ENCODE results near the gene MRPL53. TPM values are rescaled to one million over a fixed set of nuclear protein-coding genes. Genes with fewer than 3 reads are reported as not detected.

Gene MRPL53
- total and polyA plus RNA-seq, 2 of the 13 experiments (the other 11 are each of a cell fraction or from before 2014, with no cell fraction given): 34.3 to 51.9 TPM

DNA sequence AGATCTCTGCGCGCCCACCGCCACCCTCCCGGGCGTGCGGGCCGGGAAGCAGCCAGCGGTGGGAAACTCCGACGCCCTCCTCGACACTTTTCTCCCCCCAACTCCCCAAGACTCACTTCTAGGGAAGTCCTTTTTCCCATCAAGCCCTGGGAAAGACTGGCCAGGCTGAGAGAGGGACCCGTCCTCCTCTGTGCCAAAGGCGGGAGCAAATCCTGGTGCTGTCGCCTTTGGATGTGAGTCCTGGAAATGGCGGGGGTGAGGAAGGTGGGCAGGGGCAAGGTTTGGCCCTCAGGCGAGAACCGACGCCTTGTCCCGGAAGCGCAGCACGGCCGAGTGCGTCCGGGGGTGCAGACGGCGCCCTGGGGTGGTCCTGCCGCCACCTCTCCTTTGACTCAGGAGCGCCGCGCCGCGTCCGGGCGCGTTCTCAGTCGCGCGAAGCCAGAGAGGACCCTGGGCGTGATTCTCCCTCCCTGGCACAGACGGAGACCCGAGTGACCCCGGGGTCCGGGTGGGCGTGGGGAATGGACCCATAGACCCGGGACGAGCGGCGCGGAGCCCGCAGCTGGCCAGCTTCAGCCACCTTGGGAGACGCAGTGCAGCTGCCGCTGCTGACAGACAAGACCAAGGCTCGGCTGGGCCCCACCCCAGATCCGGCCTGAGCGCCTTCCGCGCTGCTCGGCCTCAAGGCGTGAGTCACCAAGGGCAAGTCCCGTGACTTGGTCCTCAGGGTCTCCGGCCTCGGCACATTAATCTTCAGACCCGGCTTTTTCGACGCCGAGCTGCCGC, 30.4 kb upstream of the MRPL53 start (continued):
- TF ChIP-seq, protein P1, sequence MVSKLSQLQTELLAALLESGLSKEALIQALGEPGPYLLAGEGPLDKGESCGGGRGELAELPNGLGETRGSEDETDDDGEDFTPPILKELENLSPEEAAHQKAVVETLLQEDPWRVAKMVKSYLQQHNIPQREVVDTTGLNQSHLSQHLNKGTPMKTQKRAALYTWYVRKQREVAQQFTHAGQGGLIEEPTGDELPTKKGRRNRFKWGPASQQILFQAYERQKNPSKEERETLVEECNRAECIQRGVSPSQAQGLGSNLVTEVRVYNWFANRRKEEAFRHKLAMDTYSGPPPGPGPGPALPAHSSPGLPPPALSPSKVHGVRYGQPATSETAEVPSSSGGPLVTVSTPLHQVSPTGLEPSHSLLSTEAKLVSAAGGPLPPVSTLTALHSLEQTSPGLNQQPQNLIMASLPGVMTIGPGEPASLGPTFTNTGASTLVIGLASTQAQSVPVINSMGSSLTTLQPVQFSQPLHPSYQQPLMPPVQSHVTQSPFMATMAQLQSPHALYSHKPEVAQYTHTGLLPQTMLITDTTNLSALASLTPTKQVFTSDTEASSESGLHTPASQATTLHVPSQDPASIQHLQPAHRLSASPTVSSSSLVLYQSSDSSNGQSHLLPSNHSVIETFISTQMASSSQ (IDR thresholded peaks at IDR 0.05; ENCODE audit: low read depth): no peak
- TF ChIP-seq, protein P1 (CRISPR knock-in tag; IDR thresholded peaks at IDR 0.05; ENCODE audit: borderline replicate concordance): peak; percentile 42; the same call in 1 of the 2 replicates
- TF ChIP-seq PHB2 (IDR thresholded peaks at IDR 0.05; ENCODE audit: partially characterized antibody) (no peak), HNRNPLL (IDR thresholded peaks at IDR 0.05; ENCODE audit: low read depth, low read length, poor library complexity, severe bottlenecking) (no peak), FOXJ3 (CRISPR knock-in tag; IDR thresholded peaks at IDR 0.05; ENCODE audit: borderline replicate concordance) (no peak), EP300 (IDR thresholded peaks at IDR 0.05; ENCODE audit: low read depth in 2 of 2, low read length in 2 of 2) (no peak), EP300 (CRISPR knock-in tag; IDR thresholded peaks at IDR 0.05; ENCODE audit: borderline replicate concordance) (no peak), HES4 (CRISPR knock-in tag; IDR thresholded peaks at IDR 0.05; ENCODE audit: borderline replicate concordance) (peak; percentile 90), ZNF382 (CRISPR knock-in tag; IDR thresholded peaks at IDR 0.05; ENCODE audit: borderline replicate concordance) (no peak), PHF21A (CRISPR knock-in tag; IDR thresholded peaks at IDR 0.05) (peak; percentile 25; the same call in 1 of the 2 replicates), ZNF577 (CRISPR knock-in tag; IDR thresholded peaks at IDR 0.05; ENCODE audit: borderline replicate concordance, low read depth) (no peak), ZNF790 (CRISPR knock-in tag; IDR thresholded peaks at IDR 0.05; ENCODE audit: borderline replicate concordance) (peak; percentile 94; the same call in 1 of the 2 replicates), HIVEP1 (CRISPR knock-in tag; IDR thresholded peaks at IDR 0.05) (no peak), CHCHD3 (CRISPR knock-in tag; IDR thresholded peaks at IDR 0.05) (peak; percentile 50; the same call in 1 of the 2 replicates), AKAP8 (CRISPR knock-in tag; IDR thresholded peaks at IDR 0.05) (peak; percentile 92; the same call in 1 of the 2 replicates), KDM5A (IDR thresholded peaks at IDR 0.05; ENCODE audit: borderline replicate concordance, low read length) (peak; percentile 82), KLF15 (CRISPR knock-in tag; IDR thresholded peaks at IDR 0.05; ENCODE audit: borderline replicate concordance) (peak; percentile 81; the same call in 1 of the 2 replicates), ZNF777 (CRISPR knock-in tag; IDR thresholded peaks at IDR 0.05) (peak; percentile 54; the same call in 1 of the 2 replicates)
- TF ChIP-seq, protein P2, sequence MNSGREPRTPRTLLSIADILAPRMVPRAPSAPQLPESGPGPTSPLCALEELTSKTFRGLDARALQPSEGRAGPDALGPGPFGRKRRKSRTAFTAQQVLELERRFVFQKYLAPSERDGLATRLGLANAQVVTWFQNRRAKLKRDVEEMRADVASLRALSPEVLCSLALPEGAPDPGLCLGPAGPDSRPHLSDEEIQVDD (CRISPR knock-in tag; IDR thresholded peaks at IDR 0.05; ENCODE audit: borderline replicate concordance): no peak; the same call in 1 of the 2 replicates
- TF ChIP-seq, protein P3, sequence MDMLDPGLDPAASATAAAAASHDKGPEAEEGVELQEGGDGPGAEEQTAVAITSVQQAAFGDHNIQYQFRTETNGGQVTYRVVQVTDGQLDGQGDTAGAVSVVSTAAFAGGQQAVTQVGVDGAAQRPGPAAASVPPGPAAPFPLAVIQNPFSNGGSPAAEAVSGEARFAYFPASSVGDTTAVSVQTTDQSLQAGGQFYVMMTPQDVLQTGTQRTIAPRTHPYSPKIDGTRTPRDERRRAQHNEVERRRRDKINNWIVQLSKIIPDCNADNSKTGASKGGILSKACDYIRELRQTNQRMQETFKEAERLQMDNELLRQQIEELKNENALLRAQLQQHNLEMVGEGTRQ (IDR thresholded peaks at IDR 0.05; ENCODE audit: low read depth, low read length): no peak
- TF ChIP-seq, protein P3 (CRISPR knock-in tag; IDR thresholded peaks at IDR 0.05; ENCODE audit: borderline replicate concordance): no peak; the same call in 1 of the 2 replicates
- TF ChIP-seq, protein P4, sequence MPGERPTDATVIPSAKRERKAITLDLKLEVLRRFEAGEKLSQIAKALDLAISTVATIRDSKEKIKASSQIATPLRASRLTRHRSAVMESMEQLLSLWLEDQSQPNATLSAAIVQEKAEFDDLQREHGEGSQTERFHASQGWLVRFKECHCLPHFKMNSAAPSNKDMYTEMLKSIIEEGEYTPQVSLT (CRISPR knock-in tag; IDR thresholded peaks at IDR 0.05; ENCODE audit: borderline replicate concordance, low read depth): no peak

Data from HepG2 (cell line).